HepG2 (cell line): ENCODE measurements around the gene YAP1. TPM values are rescaled to one million over a fixed set of nuclear protein-coding genes. Genes with fewer than 3 reads are reported as not detected.

Experiments
- AHR ChIP-seq: IDR thresholded peaks from 2 replicates; pipeline ENCODE4 v1.6.1; 2018; ENCODE audit warnings: missing genetic modification reagents, missing compliant biosample characterization
- CBX5 ChIP-seq: sonication (generic); formaldehyde crosslinking; IDR thresholded peaks from 2 replicates; pipeline ENCODE4 v1.4.0; 2020; ENCODE audit warnings: missing genetic modification reagents, borderline replicate concordance
- CSRNP1 ChIP-seq: sonication (generic); formaldehyde crosslinking; IDR thresholded peaks from 2 replicates; pipeline ENCODE4 v1.8.1; 2023; ENCODE audit warnings: mild to moderate bottlenecking, missing genetic modification reagents
- GTF3A ChIP-seq: sonication (generic); formaldehyde crosslinking; conservative IDR thresholded peaks from 2 replicates; pipeline ENCODE4 v1.4.0; 2020; ENCODE audit warnings: mild to moderate bottlenecking, missing genetic modification reagents
- JUND ChIP-seq: sonication (generic); formaldehyde crosslinking; IDR thresholded peaks from 2 replicates; pipeline ENCODE4 v1.8.0; 2022; ENCODE audit warnings: mild to moderate bottlenecking, missing genetic modification reagents
- KAT8 ChIP-seq: IDR thresholded peaks from 2 replicates; pipeline ENCODE4 v1.6.1; 2016; ENCODE audit warnings: missing genetic modification reagents, missing compliant biosample characterization
- KDM6A ChIP-seq: IDR thresholded peaks from 2 replicates; pipeline ENCODE4 v1.6.1; 2016; ENCODE audit warnings: low read depth
- POLR2AphosphoS2 ChIP-seq: IDR thresholded peaks from 2 replicates; pipeline ENCODE4 v1.6.1; 2011; ENCODE audit warnings: low read depth, low read length, improper control_type of control experiment
- REPIN1 ChIP-seq: sonication (generic); formaldehyde crosslinking; IDR thresholded peaks from 2 replicates; pipeline ENCODE4 v1.8.0; 2022; ENCODE audit warnings: missing genetic modification reagents, low read depth, mild to moderate bottlenecking, borderline replicate concordance
- SMAD1 ChIP-seq: sonication (generic); formaldehyde crosslinking; IDR thresholded peaks from 2 replicates; pipeline ENCODE4 v1.4.0; 2020; ENCODE audit warnings: missing genetic modification reagents, low read depth, mild to moderate bottlenecking, borderline replicate concordance
- SMARCE1 ChIP-seq: fragments of 450-650 bp; IDR thresholded peaks from 2 replicates; pipeline ENCODE4 v1.6.1; 2017; ENCODE audit warnings: borderline replicate concordance
- XRCC5 ChIP-seq: fragments of 200-400 bp; formaldehyde crosslinking; optimal IDR thresholded peaks from 2 replicates; pipeline ENCODE3; 2017; ENCODE audit warnings: mild to moderate bottlenecking, low read length
- ZFP1 ChIP-seq: IDR thresholded peaks from 2 replicates; pipeline ENCODE4 v1.6.1; 2016
- ZNF142 ChIP-seq: sonication (generic); formaldehyde crosslinking; IDR thresholded peaks from 2 replicates; pipeline ENCODE4 v1.4.0; 2020; ENCODE audit warnings: missing genetic modification reagents
- ZNF354B ChIP-seq: sonication (generic); formaldehyde crosslinking; IDR thresholded peaks from 2 replicates; pipeline ENCODE4 v1.8.0; 2022; ENCODE audit warnings: mild to moderate bottlenecking, missing genetic modification reagents
- ZNF713 ChIP-seq: sonication (generic); formaldehyde crosslinking; IDR thresholded peaks from 2 replicates; pipeline ENCODE4 v1.4.0; 2020; ENCODE audit warnings: mild to moderate bottlenecking, missing genetic modification reagents
- ZNF788 ChIP-seq: sonication (generic); formaldehyde crosslinking; IDR thresholded peaks from 2 replicates; pipeline ENCODE4 v1.5.0; 2020; ENCODE audit warnings: mild to moderate bottlenecking, missing genetic modification reagents, borderline replicate concordance
- ZNF790 ChIP-seq: sonication (generic); formaldehyde crosslinking; IDR thresholded peaks from 2 replicates; pipeline ENCODE4 v1.8.0; 2022; ENCODE audit warnings: missing genetic modification reagents, mild to moderate bottlenecking, borderline replicate concordance
- ZSCAN21 ChIP-seq: sonication (generic); formaldehyde crosslinking; IDR thresholded peaks from 2 replicates; pipeline ENCODE4 v1.8.0; 2022; ENCODE audit warnings: mild to moderate bottlenecking, missing genetic modification reagents, moderate library complexity, borderline replicate concordance
- polyA plus RNA-seq, 8 experiments: library from polyadenylated mRNA; depleted of rRNA in 3 of 8; stranded (reverse) in 7 of 8; unstranded in 1 of 8; fragments of >200 nt; fragmentation: Illumina TruSeq in 4 of 8; extraction: Trizol in 4 of 8; gene quantifications; 2 replicates each; pipeline versions ENCODE4 v1.2.1 to v1.2.3, GENCODE V29; 2011 to 2016; ENCODE audit warnings: low read depth in 4 of 8, missing spikeins in 1 of 8, mixed read lengths in 1 of 8; ENCODE audit not compliant: insufficient read depth in 1 of 8
- total RNA-seq, 5 experiments: library from RNA; depleted of rRNA; stranded (reverse); fragments of >200 nt; fragmentation: Illumina TruSeq; extraction: Trizol; gene quantifications; 2 replicates each; pipeline ENCODE4 v1.2.3, GENCODE V29; 2016; ENCODE audit warnings: low read depth in 1 of 5
- TF ChIP-seq, protein P1 (sequence below): sonication (generic); formaldehyde crosslinking; IDR thresholded peaks from 2 replicates; pipeline ENCODE4 v1.4.0; 2020; ENCODE audit warnings: mild to moderate bottlenecking, missing genetic modification reagents
- TF ChIP-seq, protein P2 (sequence below): IDR thresholded peaks from 2 replicates; pipeline ENCODE4 v1.6.1; 2016; ENCODE audit warnings: missing compliant biosample characterization, missing genetic modification reagents, borderline replicate concordance

YAP1 gene
- total and polyA plus RNA-seq, 2 of the 13 experiments (the other 11 are each of a cell fraction or from before 2014, with no cell fraction given) = 59.5 to 91.0 TPM

DNA sequence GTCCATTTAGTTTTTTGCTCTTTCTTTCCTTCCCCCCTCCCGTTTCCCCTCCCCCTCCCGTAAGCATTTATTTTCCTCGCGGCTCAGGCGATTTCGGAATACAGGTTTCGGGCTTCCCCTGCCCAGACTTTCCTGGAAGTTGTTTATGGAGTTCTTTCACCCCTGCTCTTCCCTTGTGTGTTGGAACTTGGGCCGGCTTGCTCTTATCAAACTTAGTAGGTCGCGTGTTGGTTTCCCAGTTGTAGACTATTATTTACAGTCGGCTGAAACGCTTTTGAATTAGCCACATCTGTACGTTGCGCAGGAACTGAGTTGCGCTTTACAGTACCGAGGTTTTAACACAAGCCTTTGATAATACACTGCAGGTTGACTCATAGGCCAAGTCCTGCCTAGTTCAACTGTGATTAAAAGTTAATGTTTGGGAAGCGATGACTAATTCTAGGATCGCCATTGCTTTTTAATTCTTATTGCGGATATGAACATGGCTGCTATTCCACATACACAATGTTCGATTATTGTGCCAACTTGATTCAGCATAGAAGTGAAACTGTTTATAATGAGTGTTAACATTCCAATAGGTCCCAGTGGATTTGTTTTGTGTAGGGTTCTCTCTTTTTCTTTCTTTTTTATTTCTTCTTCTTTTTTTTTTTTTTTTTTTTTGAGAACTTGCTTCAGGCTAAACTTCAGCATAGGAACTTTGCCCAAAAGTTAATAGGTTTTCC, 1.7 kb downstream of the YAP1 start (continued):
- TF ChIP-seq ZNF790 (no peak), REPIN1 (CRISPR knock-in tag) (peak; percentile 67), CBX5 (CRISPR knock-in tag) (no peak), CSRNP1 (CRISPR knock-in tag) (no peak), ZFP1 (CRISPR knock-in tag) (no peak), SMARCE1 (no peak), KDM6A (0 out of 2 replicates have a peak, but pooled peaks have one; percentile 29), SMAD1 (CRISPR knock-in tag) (no peak), JUND (no peak), ZNF354B (CRISPR knock-in tag) (no peak), XRCC5 (peak; percentile 94), KAT8 (CRISPR knock-in tag) (0 out of 2 replicates have a peak, but pooled peaks have one; percentile 23), AHR (no peak), ZSCAN21 (CRISPR knock-in tag) (peak; percentile 87), ZNF788 (CRISPR knock-in tag) (0 out of 2 replicates have a peak, but pooled peaks have one; percentile 6), POLR2AphosphoS2 (no peak), ZNF142 (no peak; the same call in 1 of the 2 replicates), GTF3A (CRISPR knock-in tag) (no peak), ZNF713 (CRISPR knock-in tag) (no peak)
- TF ChIP-seq, protein P1, sequence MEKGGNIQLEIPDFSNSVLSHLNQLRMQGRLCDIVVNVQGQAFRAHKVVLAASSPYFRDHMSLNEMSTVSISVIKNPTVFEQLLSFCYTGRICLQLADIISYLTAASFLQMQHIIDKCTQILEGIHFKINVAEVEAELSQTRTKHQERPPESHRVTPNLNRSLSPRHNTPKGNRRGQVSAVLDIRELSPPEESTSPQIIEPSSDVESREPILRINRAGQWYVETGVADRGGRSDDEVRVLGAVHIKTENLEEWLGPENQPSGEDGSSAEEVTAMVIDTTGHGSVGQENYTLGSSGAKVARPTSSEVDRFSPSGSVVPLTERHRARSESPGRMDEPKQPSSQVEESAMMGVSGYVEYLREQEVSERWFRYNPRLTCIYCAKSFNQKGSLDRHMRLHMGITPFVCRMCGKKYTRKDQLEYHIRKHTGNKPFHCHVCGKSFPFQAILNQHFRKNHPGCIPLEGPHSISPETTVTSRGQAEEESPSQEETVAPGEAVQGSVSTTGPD (CRISPR knock-in tag) = no peak
- TF ChIP-seq, protein P2, sequence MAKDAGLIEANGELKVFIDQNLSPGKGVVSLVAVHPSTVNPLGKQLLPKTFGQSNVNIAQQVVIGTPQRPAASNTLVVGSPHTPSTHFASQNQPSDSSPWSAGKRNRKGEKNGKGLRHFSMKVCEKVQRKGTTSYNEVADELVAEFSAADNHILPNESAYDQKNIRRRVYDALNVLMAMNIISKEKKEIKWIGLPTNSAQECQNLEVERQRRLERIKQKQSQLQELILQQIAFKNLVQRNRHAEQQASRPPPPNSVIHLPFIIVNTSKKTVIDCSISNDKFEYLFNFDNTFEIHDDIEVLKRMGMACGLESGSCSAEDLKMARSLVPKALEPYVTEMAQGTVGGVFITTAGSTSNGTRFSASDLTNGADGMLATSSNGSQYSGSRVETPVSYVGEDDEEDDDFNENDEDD (CRISPR knock-in tag) = no peak
